A673 (cell line): ENCODE results near the gene GAS6. TPM values are rescaled to one million over a fixed set of nuclear protein-coding genes. Genes with fewer than 3 reads are reported as not detected.

Experiments used
- BruUV-seq: library from RNA; stranded (reverse); fragments of 400-500 nt; replicated peaks from 2 replicates; lab custom pipeline; 2021; lab: Mats Ljungman, UMichigan
- CTCF ChIA-PET: fragments of 300-600 bp; sonication (Branson Sonifier 250); formaldehyde crosslinking; loops from one replicate; lab custom pipeline; 2022; ENCODE audit warnings: antibody characterized with exemption; lab: Charles Lee
- POLR2A ChIA-PET: fragments of 300-600 bp; sonication (Branson Sonifier 250); formaldehyde crosslinking; loops from one replicate; lab custom pipeline; 2022; ENCODE audit warnings: antibody characterized with exemption; ENCODE audit not compliant: low non-redundant PET; lab: Charles Lee
- DNase-seq: peaks from one replicate; pipeline ENCODE4 v3.0.0-alpha.2; 2015; ENCODE audit warnings: low spot score
- H3K27ac ChIP-seq: fragments of 200-600 bp; sonication (generic); 2 replicates; pipeline ENCODE4 v1.5.1; 2016; ENCODE audit warnings: mixed run types, low read depth, mild to moderate bottlenecking, mixed read lengths, antibody characterized with exemption, low read length; ENCODE audit not compliant: poor library complexity, severe bottlenecking
- H3K27me3 ChIP-seq: fragments of 200-600 bp; sonication (generic); replicated peaks from 2 replicates; pipeline ENCODE4 v1.6.1; 2017; ENCODE audit warnings: mixed run types, low read depth, mild to moderate bottlenecking, mixed read lengths, antibody characterized with exemption, low read length; ENCODE audit not compliant: insufficient read depth, poor library complexity
- H3K36me3 ChIP-seq: fragments of 200-600 bp; sonication (generic); 2 replicates; pipeline ENCODE4 v1.6.1; 2016; ENCODE audit warnings: mixed run types, mild to moderate bottlenecking, mixed read lengths, antibody characterized with exemption, low read length; ENCODE audit not compliant: insufficient read depth, poor library complexity, severe bottlenecking
- H3K4me1 ChIP-seq: fragments of 200-600 bp; sonication (generic); 2 replicates; pipeline ENCODE4 v1.6.1; 2017; ENCODE audit warnings: mixed run types, mild to moderate bottlenecking, mixed read lengths, antibody characterized with exemption, low read length; ENCODE audit not compliant: insufficient read depth, poor library complexity, severe bottlenecking
- H3K4me3 ChIP-seq: fragments of 200-600 bp; sonication (generic); 2 replicates; pipeline ENCODE4 v1.5.1; 2016; ENCODE audit warnings: low read depth, mixed run types, mild to moderate bottlenecking, mixed read lengths, low read length; ENCODE audit not compliant: poor library complexity, severe bottlenecking
- H3K9me3 ChIP-seq: fragments of 200-600 bp; sonication (generic); 2 replicates; pipeline ENCODE4 v1.6.1; 2016; ENCODE audit warnings: mixed run types, low read depth, mild to moderate bottlenecking, mixed read lengths, antibody characterized with exemption, low read length; ENCODE audit not compliant: poor library complexity, severe bottlenecking
- CTCF ChIP-seq: fragments of 300-800, 200-600 bp; sonication (generic); conservative IDR thresholded peaks from 2 replicates; pipeline ENCODE4 v1.5.1; 2017; ENCODE audit warnings: low read depth, mild to moderate bottlenecking, antibody characterized with exemption, low read length, moderate library complexity, mixed read lengths
- EZH2 ChIP-seq: fragments of 200-600 bp; sonication (generic); IDR thresholded peaks from 2 replicates; pipeline ENCODE4 v1.6.1; 2017; ENCODE audit warnings: borderline replicate concordance, low read depth, mild to moderate bottlenecking, mixed read lengths, antibody characterized with exemption, low read length; ENCODE audit not compliant: poor library complexity, severe bottlenecking
- intact Hi-C: fragments of 100-400 bp; cut with micrococcal nuclease; formaldehyde crosslinking; loops from one replicate; pipeline ENCODE4 v1.10.0; 2022; ENCODE audit not compliant: unreplicated experiment
- total RNA-seq: library from RNA; stranded (reverse); gene quantifications from 2 replicates; pipeline ENCODE4 v1.2.3, GENCODE V29; 2021

Gene GAS6
- total RNA-seq, 1 experiment from 2014 or later: 0.67 TPM

GRCh38 chr13:113821847-113822246 lies 42.0 kb downstream of the GAS6 start:
- no peak for DNase-seq
- POLR2A ChIA-PET: no interaction called here
- TF ChIP-seq EZH2: no peak
- no peak for TF ChIP-seq CTCF
- H3K4me3 ChIP-seq: no peak overlapping the region
- H3K4me1 ChIP-seq: peaks cover 8% of the 10 kb centered on the region
- no peaks in the 10 kb centered on the region for H3K36me3 ChIP-seq
- no TSS peak for BruUV-seq
- H3K9me3 ChIP-seq: no peaks in the 10 kb centered on the region
- H3K27me3 ChIP-seq: no peaks in the 10 kb centered on the region
- CTCF ChIA-PET: no interaction called here
- H3K27ac ChIP-seq: no peak overlapping the region
- intact Hi-C loops: no loop called here

GRCh38 chr13:113820813-113821651 lies 42.8 kb downstream of the GAS6 start:
- no peak overlapping the region for H3K27ac ChIP-seq
- no peaks in the 10 kb centered on the region for H3K9me3 ChIP-seq
- H3K36me3 ChIP-seq: no peaks in the 10 kb centered on the region
- no TSS peak for BruUV-seq
- DNase-seq: peak; percentile 90
- H3K4me1 ChIP-seq: peaks cover 8% of the 10 kb centered on the region
- no peaks in the 10 kb centered on the region for H3K27me3 ChIP-seq
- CTCF ChIA-PET: no interaction called here
- intact Hi-C loops: no loop called here
- TF ChIP-seq CTCF (no peak), EZH2 (no peak)
- H3K4me3 ChIP-seq: peak overlapping the region; percentile 21
- POLR2A ChIA-PET: no interaction called here

GRCh38 chr13:113819731-113820715 lies 43.9 kb downstream of the GAS6 start:
- no TSS peak for BruUV-seq
- intact Hi-C loops: no loop called here
- Histone ChIP-seq H3K9me3 (no peaks in the 10 kb centered on the region), H3K36me3 (no peaks in the 10 kb centered on the region), H3K27ac (no peak overlapping the region), H3K4me3 (peak overlapping the region; percentile 21), H3K27me3 (no peaks in the 10 kb centered on the region), H3K4me1 (peaks cover 8% of the 10 kb centered on the region)
- DNase-seq: no peak
- ChIA-PET CTCF (no interaction called here), POLR2A (no interaction called here)
- TF ChIP-seq CTCF: no peak
- no peak for TF ChIP-seq EZH2
